BLaER1 treated with 17β-estradiol and CSF1 and Interleukin-3, amounts not matched to agents 10 nM and 100 nM (cell line): ENCODE measurements around the gene SPTSSA.
"Not testable (repeated sequence)": the region's sequence is repeated elsewhere in the genome, so short reads cannot be mapped to it uniquely, and the experiment has no call there.

Experiments
- H3K27ac ChIP-seq, 11 experiments: shearing (Covaris generic); formaldehyde crosslinking; 2 replicates each; pipeline ENCODE4 v1.8.1; 2022
- H3K27me3 ChIP-seq, 11 experiments: shearing (Covaris generic); formaldehyde crosslinking; 2 replicates each; pipeline ENCODE4 v1.8.1; 2022
- H3K36me3 ChIP-seq, 11 experiments: shearing (Covaris generic); formaldehyde crosslinking; 2 replicates each; pipeline ENCODE4 v1.8.1; 2022
- H3K4me1 ChIP-seq, 10 experiments: shearing (Covaris generic); formaldehyde crosslinking; 2 replicates each; pipeline ENCODE4 v1.8.1; 2022
- H3K4me2 ChIP-seq, 11 experiments: shearing (Covaris generic); formaldehyde crosslinking; 2 replicates each; pipeline ENCODE4 v1.8.1; 2022
- H3K4me3 ChIP-seq, 10 experiments: shearing (Covaris generic); formaldehyde crosslinking; 2 replicates each; pipeline ENCODE4 v1.8.1; 2022
- H3K9ac ChIP-seq, 11 experiments: shearing (Covaris generic); formaldehyde crosslinking; 2 replicates each; pipeline ENCODE4 v1.8.1; 2022
- H3K9me3 ChIP-seq, 11 experiments: shearing (Covaris generic); formaldehyde crosslinking; replicated peaks in 1 of 11; 2 replicates each; pipeline ENCODE4 v1.8.1; 2022
- H4K20me1 ChIP-seq, 11 experiments: shearing (Covaris generic); formaldehyde crosslinking; 2 replicates each; pipeline ENCODE4 v1.8.1; 2022
- Cebpa-rat ChIP-seq, 11 experiments: shearing (Covaris generic); IDR thresholded peaks; 2 replicates each; pipeline ENCODE4 v1.8.1; 2022

The SPTSSA gene

GRCh38 chr14:34496679-34497513, 34.9 kb upstream of the SPTSSA start:
- Histone ChIP-seq H3K4me3 (no peak overlapping the region), H3K36me3 (no peaks in the 10 kb centered on the region), H3K27ac (no peak overlapping the region), H3K27me3 (no peaks in the 10 kb centered on the region), H3K4me1 (no peaks in the 10 kb centered on the region), H3K9me3 (no peaks in the 10 kb centered on the region), H4K20me1 (no peaks in the 10 kb centered on the region), H3K9ac (no peak overlapping the region), H3K4me2 (no peak overlapping the region)
- TF ChIP-seq Cebpa-rat (IDR thresholded peaks at IDR 0.05), result no peak

- Histone ChIP-seq H3K27ac (no peak overlapping the region), H3K4me3 (no peak overlapping the region), H4K20me1 (no peaks in the 10 kb centered on the region), H3K4me2 (no peak overlapping the region), H3K27me3 (no peaks in the 10 kb centered on the region), H3K9ac (no peak overlapping the region), H3K9me3 (no peaks in the 10 kb centered on the region), H3K36me3 (no peaks in the 10 kb centered on the region), H3K4me1 (no peaks in the 10 kb centered on the region)
- no peak for TF ChIP-seq Cebpa-rat (IDR thresholded peaks at IDR 0.05)
Observed at GRCh38 chr14:34496007-34496678, 34.1 kb upstream of the SPTSSA start.

GRCh38 chr14:34489324-34489723, 27.3 kb upstream of the SPTSSA start:
- no peak for TF ChIP-seq Cebpa-rat (IDR thresholded peaks at IDR 0.05)
- no peaks in the 10 kb centered on the region for H4K20me1 ChIP-seq
- H3K27me3 ChIP-seq, result no peaks in the 10 kb centered on the region
- no peak overlapping the region for H3K27ac ChIP-seq
- no peaks in the 10 kb centered on the region for H3K36me3 ChIP-seq
- H3K4me2 ChIP-seq, result no peak overlapping the region
- no peak overlapping the region for H3K9ac ChIP-seq
- no peak overlapping the region for H3K4me3 ChIP-seq
- H3K4me1 ChIP-seq, result no peaks in the 10 kb centered on the region
- H3K9me3 ChIP-seq, result 0 out of 22 replicates have a peak, but pooled peaks cover 0 to 4% (median 0%) of the 10 kb centered on the region in 11 experiments

- Histone ChIP-seq H3K9ac (no peak overlapping the region), H3K36me3 (no peaks in the 10 kb centered on the region), H3K4me1 (no peaks in the 10 kb centered on the region), H3K27ac (no peak overlapping the region), H3K27me3 (no peaks in the 10 kb centered on the region), H3K9me3 (0 out of 22 replicates have a peak, but pooled peaks cover 0 to 4% (median 0%) of the 10 kb centered on the region in 11 experiments), H3K4me2 (no peak overlapping the region), H4K20me1 (no peaks in the 10 kb centered on the region), H3K4me3 (no peak overlapping the region)
- TF ChIP-seq Cebpa-rat (IDR thresholded peaks at IDR 0.05), result no peak
Observed at GRCh38 chr14:34488528-34488927, 26.5 kb upstream of the SPTSSA start.

GRCh38 chr14:34484726-34485125, 22.7 kb upstream of the SPTSSA start:
- Histone ChIP-seq H3K9ac (no peak overlapping the region), H4K20me1 (no peaks in the 10 kb centered on the region), H3K27ac (no peak overlapping the region), H3K4me2 (no peak overlapping the region), H3K4me3 (no peak overlapping the region), H3K9me3 (0 out of 22 replicates have a peak, but pooled peaks cover 0 to 4% (median 0%) of the 10 kb centered on the region in 11 experiments), H3K4me1 (no peaks in the 10 kb centered on the region), H3K27me3 (no peaks in the 10 kb centered on the region), H3K36me3 (no peaks in the 10 kb centered on the region)
- no peak for TF ChIP-seq Cebpa-rat (IDR thresholded peaks at IDR 0.05)

GRCh38 chr14:34482463-34482862, 20.4 kb upstream of the SPTSSA start:
- H3K36me3 ChIP-seq, result no peaks in the 10 kb centered on the region
- no peak overlapping the region for H3K9ac ChIP-seq
- H3K4me2 ChIP-seq, result no peak overlapping the region
- H4K20me1 ChIP-seq, result no peaks in the 10 kb centered on the region
- H3K4me1 ChIP-seq, result no peaks in the 10 kb centered on the region
- no peak overlapping the region for H3K4me3 ChIP-seq
- 0 out of 22 replicates have a peak, but pooled peaks cover 0 to 3% (median 0%) of the 10 kb centered on the region in 11 experiments for H3K9me3 ChIP-seq
- no peak for TF ChIP-seq Cebpa-rat (IDR thresholded peaks at IDR 0.05)
- H3K27ac ChIP-seq, result no peak overlapping the region
- H3K27me3 ChIP-seq, result no peaks in the 10 kb centered on the region

GRCh38 chr14:34479694-34480093, 17.7 kb upstream of the SPTSSA start:
- Histone ChIP-seq H3K4me1 (no peaks in the 10 kb centered on the region), H4K20me1 (no peaks in the 10 kb centered on the region), H3K27ac (no peak overlapping the region), H3K9ac (no peak overlapping the region), H3K36me3 (no peaks in the 10 kb centered on the region), H3K4me2 (no peak overlapping the region), H3K4me3 (no peak overlapping the region), H3K9me3 (peaks cover 0 to 9% (median 6%) of the 10 kb centered on the region in 11 experiments; a peak in 14 of 22 replicates), H3K27me3 (no peaks in the 10 kb centered on the region)
- TF ChIP-seq Cebpa-rat (IDR thresholded peaks at IDR 0.05), result no peak

- no peak overlapping the region for H3K4me3 ChIP-seq
- no peak for TF ChIP-seq Cebpa-rat (IDR thresholded peaks at IDR 0.05)
Observed at GRCh38 chr14:34478261-34478660, 16.2 kb upstream of the SPTSSA start.

GRCh38 chr14:34476036-34476435, 14.0 kb upstream of the SPTSSA start:
- H3K4me1 ChIP-seq, H3K36me3 ChIP-seq, H3K9ac ChIP-seq, H3K4me3 ChIP-seq, H3K27ac ChIP-seq, H3K4me2 ChIP-seq, H3K9me3 ChIP-seq, H4K20me1 ChIP-seq, H3K27me3 ChIP-seq: not testable (repeated sequence)

More at GRCh38 chr14:34478261-34478660, 16.2 kb upstream of the SPTSSA start:
- Histone ChIP-seq H3K9me3 (peaks cover 0 to 9% (median 6%) of the 10 kb centered on the region in 11 experiments; a peak in 14 of 22 replicates), H3K9ac (no peak overlapping the region), H3K4me2 (no peak overlapping the region), H3K4me1 (no peaks in the 10 kb centered on the region), H3K36me3 (no peaks in the 10 kb centered on the region), H3K27ac (no peak overlapping the region), H3K27me3 (no peaks in the 10 kb centered on the region), H4K20me1 (no peaks in the 10 kb centered on the region)
